Activated CD4-positive, alpha-beta T cell treated with anti-CD3 and anti-CD28 coated beads for 48 hours (primary cell): ENCODE measurements around the gene TOMT.

ENCODE experiments used
- DNase-seq: peaks from one replicate; pipeline ENCODE4 v3.0.0-alpha.2; 2020

The TOMT gene

DNA sequence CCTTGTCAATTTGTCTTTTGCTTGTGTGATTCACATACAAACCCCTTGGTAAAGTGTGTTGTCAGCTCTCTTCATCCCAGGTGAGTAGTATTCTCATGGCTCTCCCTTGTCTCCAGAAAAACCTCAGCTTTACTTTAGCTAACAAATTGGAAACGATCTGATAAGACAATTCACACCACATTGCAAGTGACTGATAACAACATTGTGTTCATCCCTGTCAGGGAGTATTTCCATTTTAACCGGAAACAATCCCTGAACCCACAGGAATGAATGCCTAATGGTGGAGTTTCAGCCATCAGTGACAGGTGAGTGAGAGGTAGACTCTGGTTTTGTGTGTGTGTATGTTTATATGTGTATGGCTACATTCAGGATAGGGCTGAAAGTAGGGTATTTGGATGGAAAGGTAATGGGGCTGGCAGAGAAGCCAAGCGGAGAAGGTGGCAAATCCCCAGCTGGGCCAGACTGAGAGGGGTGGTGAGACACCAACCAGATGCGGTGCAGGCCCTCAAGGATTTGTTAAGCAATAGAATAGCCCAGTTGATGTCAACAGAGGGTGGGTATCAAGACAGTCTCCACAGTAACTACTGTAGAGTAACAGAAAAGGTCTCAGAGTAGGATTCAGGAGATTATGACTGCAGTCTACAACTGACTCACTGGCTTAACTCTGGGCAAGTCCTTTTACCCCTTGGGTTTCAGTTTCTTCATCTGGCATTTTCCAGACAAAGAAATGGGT lies 17.5 kb upstream of the TOMT start:
- no peak for DNase-seq

DNA sequence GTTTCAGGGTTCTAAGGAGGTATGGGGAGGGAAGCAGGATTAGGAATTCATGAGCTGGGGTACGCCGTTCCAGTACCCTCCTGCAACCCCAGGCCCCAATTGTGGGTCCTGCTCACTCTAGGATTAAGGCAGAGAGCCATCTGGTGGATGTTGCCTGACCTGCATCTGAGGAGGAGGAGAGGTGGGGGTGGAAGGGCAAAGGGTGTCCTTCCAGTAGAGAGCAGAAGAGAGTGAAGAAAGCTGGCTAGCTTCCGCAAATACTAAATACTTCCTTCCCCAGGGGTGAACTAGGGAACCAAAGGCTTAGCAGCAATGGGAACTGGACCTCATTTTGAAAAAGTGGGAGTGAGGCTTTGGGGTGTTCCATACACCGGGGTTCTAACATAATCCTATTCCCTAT lies 14.4 kb upstream of the TOMT start:
- DNase-seq, result peak; percentile 73

DNA sequence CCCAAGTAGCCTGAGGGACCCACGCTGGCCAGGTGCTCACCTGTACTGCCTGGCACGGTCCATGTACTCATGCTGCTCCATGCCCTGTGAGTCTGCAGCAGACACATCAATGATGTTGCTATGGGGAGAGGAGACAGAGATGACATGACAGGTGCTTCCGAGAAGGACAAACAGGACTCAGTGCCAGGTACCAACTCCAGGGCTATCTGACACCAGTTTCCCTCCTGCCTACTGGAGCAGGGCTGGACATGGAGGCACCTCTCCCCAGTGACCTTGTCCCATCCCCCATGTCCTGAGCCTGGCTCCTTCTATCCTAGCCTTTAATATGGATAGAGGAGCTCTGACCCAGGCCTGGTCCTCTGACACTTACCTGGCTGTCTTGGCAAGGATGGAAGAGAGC lies 7.0 kb upstream of the TOMT start:
- DNase-seq, result no peak

DNA sequence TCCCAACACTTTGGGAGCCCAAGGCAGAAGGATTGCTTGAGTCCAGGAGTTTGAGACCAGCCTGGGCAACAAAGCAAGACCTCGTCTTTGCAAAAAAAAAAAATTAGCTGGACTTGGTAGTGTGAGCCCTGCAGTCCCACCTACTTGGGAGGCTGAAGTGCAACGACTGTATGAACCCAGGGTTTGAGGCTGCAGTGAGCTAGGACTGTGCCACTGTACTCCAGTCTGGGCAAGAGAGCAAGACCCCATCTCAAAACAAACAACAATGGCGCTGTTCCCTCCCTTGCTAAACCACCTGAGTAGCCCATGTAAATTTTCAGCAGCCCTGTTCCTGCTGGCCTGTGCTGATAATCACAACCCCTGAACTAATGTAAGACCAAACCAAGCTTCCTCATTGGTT lies 5.7 kb upstream of the TOMT start:
- no peak for DNase-seq

DNA sequence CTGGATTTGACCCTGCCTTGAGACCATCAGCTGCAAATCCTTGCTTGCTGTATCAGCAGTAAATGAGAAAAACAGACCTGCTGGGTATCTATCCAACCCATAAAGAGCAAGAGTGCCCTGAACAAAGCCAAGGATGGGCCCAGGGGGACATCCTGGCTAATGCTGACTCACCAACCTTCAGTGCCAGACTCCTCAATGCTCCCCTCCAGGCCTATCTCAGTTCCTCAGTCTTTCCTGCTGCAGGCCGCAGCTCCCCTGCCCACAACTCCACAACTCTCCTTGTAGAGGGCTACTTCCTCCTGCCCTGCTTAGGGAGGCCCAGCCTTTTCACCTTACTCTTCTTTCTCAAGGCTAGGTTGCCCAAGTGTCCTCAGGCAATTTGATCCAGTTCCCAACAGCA lies 5.3 kb upstream of the TOMT start:
- no peak for DNase-seq

DNA sequence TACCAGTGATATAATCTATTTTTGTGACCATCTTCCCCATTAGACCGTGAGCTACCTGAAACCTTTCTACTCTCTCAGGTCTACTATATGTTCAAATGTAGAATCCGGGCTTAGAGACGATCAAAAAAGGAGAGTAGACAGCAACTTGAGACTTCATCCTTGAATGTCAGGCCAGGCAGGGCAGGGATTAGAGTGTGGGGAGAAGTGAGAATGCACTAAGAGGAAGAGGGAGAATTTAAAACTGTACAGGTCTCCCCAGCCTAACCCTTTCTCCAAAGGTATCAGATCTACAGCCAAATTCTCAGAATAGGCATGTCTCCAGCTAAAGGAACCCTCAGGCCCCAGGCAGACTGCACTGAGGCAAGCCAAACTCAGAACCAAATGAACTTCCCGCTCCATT lies 3.6 kb upstream of the TOMT start:
- DNase-seq, result no peak

DNA sequence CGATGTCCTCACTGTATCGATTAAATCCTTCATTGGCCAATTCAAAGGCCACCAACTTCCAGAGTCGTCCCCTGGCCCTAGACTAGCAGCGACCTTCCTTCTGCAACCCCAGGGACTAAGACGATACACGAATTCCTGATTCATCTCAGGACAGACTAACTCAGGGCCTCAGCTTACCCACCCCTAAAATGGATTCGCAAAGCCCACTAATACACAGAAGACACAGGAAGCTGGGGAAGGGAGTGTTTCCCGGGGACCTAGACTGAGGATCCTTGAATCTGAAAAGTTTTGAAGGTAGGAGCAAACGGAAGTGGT lies 3.1 kb upstream of the TOMT start:
- no peak for DNase-seq

DNA sequence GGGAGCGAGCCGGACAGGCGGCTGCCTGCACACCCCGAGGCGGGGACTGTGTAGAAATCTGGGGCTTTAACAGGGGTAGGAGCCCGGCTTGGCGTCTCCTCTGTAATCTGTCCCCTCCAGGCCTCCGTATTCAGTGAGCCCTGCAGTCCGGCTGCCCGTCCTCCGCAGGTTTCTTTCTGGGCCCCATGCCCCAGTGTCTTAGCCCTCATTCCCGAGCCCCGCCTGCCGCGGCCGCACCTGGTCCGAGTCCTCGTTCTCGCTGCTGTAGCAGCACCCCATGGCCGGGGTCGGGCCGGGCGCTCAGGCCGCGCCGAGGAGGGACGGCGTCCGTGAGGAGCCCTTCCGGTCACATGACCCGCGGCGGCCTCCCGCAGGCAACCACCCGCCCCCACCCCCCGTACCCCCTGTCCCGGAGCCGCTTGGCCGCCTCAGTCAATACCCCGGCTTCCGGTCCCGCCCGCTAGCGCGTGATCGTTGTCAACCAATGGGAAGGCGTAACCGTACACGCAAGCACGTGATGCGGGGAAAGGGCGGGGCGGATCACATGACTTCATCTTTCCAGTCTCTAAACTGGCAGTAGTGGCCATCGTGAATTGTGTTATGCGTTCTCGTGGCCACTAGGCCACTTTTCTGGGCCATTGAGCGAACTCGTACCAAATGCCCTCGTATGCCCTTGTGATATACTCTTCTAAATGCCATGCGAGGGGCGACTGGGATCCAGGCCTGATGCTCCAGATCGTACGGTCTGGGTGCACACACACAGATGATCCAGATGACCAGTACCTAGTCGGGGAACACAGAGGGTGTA lies 2.6 kb upstream of the TOMT start, which contains the start of gene LAMTOR1:
Gene LAMTOR1 (minus strand): TSS at position 352 of the 808 bp plus-strand sequence. CDS start 73 bp downstream, at position 279.
- DNase-seq, result peak; percentile 99

DNA sequence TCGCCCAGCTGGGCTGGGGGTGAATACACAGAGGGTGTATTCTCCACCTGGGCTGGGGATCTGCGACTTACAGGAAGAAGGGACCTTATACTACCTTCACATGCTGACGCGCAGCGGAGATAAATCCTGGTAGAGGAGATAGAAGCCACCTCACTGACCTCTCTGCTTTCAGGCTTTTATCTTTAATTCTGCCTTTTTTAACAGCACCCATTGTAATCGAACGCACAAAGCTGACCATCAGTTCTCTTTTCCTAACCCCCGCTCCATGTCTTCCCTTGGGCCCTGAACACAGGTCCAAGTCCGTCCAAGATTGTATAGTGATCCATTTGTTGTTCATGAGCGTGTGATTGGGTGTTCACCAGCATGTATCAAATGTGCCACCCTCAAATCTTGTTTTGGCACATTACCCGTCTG lies 2.0 kb upstream of the TOMT start:
- no peak for DNase-seq

DNA sequence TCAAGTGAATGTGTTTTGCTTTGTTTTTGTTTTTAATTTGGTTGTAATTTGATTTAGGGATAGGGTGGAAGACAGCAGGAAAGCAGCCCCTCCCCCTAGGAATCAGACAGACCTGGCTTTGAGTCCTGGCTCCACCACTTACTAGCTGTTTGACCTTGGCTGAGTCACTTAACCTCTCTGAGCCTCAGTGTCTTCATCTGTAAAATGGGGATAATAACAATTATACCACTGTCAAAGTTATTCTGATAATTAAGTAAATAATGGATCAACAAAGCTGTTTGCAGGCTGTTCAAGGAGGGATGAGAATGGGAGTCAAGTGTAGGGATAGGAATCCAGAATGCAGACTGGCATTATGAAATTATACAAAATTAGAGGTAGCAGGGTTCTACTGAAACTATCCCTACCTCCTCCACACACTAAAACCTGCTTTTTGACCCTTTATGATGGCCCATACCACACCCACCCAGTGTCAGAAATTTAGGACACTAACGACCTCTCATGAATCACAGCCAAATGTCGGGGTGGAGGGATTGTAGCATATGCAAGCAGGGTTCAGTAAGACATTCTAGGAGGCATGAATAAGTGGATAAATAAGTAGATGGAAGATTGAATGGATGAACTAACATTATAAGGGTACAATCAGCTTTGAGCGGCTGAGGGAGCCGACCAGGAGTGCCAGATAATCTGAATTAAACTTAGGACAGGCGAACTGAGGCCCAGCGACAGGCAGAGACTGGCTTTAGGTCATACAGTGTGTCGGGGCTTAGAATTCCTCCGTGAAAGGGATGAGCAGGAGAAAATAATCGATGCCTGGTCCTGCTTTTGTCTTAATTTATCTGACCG lies 5.8 kb downstream of the TOMT start:
- no peak for DNase-seq

DNA sequence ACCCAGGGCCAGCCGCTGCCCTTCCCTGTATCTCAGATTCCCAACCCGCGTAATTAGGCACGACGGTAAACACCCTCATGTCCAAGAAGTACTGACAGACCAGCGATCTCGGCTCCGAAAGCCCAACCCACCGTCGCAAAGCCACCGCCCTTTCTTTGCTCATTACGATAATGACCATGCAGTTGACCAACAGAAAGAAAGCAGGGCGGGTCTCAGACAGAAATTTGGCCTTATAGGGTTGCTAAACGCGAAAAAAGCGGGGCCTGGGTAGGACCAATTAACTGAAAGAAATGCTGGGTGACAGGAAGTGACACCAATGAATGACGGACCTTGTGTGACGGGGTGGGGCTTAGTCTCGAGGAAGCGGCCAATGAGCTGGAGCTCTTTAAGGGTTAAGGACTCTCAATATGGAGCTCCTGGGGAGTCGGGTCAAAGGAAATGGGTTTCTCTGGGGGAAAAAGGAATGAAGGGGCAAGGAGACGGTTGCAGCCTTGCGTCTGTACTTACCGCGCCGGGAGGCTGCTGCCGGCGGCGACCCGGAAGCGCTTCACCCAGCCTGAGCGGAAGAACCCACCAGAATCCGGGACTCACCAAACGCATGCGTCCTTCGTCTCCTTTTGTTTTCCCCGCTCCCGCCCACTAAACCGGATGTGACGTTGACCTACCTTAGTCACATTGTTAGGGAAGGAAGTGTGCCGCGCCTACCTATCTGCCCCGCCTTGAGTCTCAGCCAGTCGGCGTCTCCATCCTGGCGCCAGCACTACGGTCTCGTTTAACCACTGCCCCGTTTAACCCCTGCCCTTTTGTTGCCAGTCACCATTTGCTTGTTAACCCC lies 6.6 kb downstream of the TOMT start, which contains the start of gene ANAPC15:
Gene ANAPC15 (minus strand): TSS at position 553 of the 835 bp plus-strand sequence. CDS start 1,419 bp downstream, outside the sequence.
- DNase-seq, result peak; percentile 99

DNA sequence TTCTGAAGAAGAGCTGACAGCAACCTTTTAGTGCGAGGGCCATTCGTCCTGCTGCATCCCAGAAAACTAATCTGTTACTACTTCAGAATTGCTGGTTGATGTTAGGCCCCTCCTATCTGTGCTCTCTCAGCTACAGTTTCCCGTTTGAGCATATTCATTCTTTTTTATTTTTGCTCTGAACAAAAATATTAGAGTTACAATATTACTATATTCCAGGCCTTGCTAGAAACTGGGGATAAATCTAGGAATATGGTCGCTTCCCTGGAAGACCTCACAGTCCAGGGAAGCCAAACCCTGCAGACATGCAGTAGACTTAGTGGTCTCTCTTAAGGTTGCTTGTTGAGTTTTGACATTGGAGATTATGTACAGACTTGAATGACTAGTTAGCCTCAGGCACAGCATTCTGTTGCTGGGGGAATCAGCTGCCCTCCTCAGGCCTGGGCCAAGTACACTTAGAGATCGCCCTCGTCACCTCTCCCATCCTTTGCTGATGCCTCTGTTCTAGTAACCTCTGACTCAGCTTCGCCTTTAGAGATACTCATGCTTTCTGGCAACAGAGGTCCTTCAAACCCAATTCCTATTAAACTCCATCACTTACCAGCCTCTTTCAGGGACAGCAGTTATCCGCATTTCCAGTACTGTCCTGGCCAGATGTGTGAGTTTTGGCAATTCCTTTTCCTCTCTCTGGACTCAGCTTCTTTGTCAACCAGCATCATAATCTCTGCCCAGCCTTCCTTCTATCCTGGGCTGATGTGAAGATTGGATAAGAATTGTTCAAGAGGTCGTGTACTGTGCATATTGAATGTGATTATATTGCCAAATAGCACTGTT lies 7.5 kb downstream of the TOMT start:
- DNase-seq, result peak; percentile 28

DNA sequence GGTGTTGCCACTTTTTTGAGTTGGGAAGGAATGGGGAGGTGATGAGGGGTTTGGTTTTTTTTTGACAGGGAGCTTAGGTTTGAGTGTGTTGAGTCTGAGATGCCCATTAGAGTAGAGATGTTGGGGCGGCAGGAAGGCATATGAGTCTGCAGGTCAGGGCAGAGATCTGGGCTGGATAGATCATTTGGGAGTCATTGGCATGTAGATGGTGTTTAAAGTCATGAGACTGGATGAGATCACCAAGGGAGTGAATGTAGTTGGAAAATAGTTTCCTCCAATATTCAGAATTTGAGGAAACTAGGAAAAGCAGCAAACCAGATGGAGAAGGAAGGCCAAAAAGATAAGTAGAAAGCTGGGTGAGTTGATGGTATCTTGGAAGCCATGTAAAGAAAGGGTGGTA lies 8.8 kb downstream of the TOMT start:
- no peak for DNase-seq

DNA sequence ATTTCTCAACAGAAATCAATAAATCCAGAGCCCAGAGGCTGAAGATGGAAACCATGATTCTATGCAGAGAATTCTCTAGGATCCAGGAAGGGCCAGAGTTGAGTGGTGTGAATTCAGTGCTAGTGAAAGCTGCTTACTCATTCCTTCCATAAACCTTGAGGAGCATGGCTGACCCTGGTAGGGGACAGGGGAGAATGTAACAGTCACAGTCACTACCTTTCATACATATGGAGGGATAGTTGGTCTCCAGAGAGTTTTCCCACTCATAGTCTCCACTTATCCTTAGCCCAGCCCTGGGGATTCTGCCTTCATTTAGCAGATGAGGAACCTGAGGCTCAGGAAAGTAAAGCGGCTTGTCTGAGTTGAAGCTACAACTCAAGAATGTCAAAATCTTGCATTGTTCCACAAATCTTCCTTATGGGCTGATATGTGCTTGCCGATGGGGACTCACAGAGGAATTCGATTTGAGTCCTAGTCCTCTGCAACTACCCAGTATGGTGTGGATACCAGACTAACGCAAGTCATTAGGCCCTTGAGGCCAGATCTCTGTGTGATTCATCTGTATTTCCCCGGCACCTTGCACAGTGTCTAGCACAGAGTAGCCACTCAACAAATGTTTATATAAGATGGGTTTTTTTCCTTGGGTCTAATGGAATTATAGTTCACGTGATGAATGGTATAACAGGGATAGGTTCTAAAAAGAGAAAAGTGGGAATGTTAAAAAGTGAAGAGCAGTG lies 10.5 kb downstream of the TOMT start:
- no peak for DNase-seq

DNA sequence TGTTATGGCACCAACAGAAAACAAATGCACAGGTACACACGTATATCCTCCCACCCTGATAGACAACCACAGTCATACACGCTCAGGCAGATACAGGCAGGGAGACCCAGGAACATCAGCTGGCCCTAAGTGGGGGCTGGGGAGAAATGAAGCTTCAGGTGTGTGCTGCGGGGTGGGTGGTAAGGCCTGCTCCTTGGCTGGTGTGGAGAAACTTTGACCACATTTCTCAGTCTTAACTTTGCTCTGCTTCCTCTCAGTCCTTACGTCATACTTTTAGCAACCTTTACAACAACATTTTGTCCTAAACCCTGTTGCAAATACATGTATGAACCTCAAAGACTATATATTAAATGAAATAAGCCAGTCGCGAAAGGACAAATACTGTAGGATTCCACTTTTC lies 13.5 kb downstream of the TOMT start:
- no peak for DNase-seq

DNA sequence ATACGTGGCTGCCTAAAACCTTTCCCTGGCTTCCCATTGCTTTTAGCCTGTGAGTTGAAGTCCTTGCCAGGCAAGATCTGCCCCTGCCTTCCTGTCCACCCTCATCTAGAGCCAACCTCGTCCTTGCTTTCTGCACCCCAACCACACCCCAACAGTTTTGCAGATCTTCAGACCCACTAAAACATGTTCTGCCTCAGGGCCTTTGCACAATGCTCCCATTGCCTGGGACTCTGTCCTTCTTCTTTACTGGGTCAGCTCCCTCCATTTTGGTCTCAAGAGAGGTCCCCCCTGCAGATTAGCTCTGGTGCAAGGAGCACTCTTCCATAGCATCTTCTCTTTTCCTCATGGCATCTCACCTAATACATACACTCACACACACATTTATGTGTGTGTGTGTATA lies 15.2 kb downstream of the TOMT start:
- DNase-seq, result no peak

DNA sequence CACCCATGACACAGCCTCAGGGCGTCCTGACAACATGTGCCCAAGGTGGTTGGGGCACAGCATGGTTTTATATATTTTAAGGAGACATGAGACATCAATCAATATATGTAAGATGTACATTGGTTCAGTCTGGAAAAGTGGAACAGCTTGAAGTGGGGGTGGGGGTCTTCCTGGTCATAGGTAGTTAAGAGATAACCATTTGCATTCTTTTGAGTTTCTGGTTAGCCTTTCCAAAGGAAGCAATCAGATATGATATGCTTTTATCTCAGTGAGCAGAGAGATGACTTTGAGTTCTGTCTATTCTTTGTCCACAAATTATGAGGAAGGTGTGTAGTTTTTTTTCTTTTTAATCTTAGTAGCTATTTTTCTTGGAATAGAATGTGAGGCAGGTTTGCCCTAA lies 16.9 kb downstream of the TOMT start:
- no peak for DNase-seq

DNA sequence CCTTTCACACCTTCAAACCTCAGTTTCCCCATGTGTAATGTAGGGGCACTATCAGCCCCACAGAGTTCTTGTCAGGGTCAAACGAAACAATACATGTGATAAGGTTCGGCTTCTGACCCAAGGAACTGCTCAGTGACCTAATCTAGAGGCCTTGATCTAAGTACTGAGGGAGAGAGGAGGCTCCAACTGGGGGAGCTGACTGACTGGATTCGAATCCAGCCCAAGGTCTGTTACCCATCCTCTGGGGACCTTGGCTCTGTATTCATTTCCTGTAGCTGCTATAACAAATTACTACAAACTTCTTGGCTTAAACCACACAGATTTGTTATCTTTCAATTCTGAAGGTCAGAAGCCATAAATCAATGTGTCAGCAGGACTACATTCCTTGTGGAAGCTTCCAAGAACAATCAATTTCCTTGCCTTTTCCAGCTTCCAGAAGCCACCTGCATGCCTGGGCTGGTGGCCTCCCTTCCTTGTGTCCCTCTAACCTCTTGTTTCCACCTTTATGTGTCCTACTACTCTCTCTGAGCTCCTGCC lies 17.5 kb downstream of the TOMT start:
- no peak for DNase-seq

DNA sequence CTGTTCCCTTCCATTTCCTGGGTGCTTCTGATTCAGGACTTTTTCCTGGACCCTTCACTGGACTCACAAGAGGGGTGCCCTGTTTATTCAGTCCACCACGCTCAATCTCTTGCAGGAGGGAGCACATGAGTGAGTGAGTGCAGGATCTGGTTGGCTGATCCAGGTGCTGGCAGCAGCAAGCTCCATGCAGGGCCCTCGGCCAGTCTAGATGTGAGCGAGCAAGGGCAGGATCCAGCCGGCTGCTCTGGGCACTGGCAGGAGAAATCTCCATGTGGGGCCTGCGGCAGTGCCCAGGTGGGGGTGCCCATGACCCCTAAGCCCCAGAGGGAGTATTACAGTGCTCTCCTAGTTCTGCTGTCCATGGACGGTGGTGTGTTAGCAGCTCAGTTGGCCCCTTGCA lies 18.3 kb downstream of the TOMT start:
- no peak for DNase-seq

DNA sequence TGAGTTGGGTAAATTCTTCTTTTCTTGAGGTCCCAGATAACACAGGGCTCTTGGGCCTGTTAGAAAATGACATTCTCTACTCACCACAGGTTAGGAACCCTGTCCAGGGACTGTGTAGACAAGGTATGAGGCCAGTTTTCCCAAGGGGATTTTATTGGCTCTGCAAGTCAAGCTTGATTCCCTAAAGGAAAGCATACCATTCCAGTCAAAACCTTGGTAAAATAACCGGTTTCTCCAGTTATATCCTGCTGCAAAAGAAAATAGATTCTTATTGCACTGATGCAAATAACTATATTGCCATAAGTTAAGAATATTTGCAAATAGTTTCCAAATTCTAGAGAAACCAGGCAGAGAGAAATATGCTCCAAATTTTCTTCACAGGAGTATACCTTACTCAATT lies 20.2 kb downstream of the TOMT start:
- DNase-seq, result no peak

DNA sequence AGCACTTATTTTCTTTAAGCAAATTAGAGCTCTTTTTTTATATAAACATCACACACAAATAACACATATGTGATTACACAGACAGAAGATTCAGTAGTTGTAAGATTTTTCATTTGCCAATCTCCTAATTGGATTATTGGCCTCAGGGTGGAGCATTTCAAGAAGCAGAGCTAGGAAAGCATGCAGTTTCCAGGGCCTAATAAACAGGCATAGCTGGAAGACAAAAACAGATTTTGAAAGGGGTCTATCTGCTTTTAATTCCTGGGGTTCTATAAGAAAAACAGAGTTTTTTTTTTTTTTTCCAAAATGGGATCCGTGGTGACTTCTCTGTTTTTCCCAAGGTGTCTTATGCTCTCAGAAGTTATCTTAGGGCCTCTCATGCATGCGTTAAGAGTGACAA lies 22.2 kb downstream of the TOMT start:
- DNase-seq, result no peak
